ENCODE data around the gene PROX1. TPM values are rescaled to one million over a fixed set of nuclear protein-coding genes. Genes with fewer than 3 reads are reported as not detected.

The PROX1 gene
- total and polyA plus RNA-seq, 9 of the 15 experiments (the other 6 are each of a cell fraction or from before 2014, with no cell fraction given) = 0.14 to 0.22 TPM; not detected in 7

DNA sequence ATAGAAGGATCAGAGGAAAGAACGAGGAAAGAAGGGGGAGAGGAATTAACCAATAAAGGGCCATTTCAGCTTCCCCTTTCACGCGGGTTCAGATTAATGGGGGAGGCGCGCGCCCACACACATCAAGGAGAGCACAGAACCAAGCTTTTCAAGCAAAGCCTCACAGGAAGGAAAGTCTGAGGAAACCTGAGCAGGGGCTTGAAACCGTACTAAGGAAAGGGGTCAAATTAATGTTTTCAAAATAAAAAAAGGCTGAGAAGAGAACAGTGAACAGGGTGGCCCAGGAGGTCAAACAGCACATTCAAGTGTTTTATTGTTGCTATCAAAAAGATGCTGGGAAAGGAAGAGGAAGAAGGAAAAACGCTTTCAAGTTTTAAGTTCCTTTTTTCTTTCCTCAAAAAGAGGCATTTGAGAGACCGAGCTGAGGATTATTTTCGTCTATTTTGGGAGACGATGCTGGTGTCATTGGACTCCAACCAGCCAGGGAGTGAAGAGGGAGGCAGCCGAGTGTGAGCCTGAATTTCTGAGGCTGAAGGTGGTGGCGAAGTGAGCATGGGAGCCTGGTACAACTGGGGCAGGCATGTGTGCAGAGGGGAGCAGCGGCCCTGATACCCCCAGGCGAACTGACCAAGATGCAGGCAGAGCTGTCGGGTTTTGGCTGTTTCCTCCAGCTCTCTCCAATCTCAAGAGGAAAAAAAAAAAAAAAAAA, 88.4 kb downstream of the PROX1 start:
- Histone ChIP-seq H2AFZ (ENCODE audit: low read depth, low read length) (no peak overlapping the region), H3K9ac (ENCODE audit: insufficient read depth in 1 of 2, low read depth in 2 of 2, low read length in 2 of 2) (no peak overlapping the region), H3K4me3 (no peak overlapping the region), H3K79me2 (ENCODE audit: control insufficient read depth, insufficient read depth, low read length) (no peaks in the 10 kb centered on the region), H3K27me3 (ENCODE audit: control insufficient read depth in 2 of 2, insufficient read depth in 2 of 2, low read length in 2 of 2) (peaks cover 7 to 11% of the 10 kb centered on the region in 2 experiments), H3K9me1 (ENCODE audit: control insufficient read depth, insufficient read depth, low read length) (no peaks in the 10 kb centered on the region), H3K4me1 (replicated peaks in 1 of 2; ENCODE audit: control insufficient read depth in 2 of 2, insufficient read depth in 2 of 2, low read length in 2 of 2) (no peaks in the 10 kb centered on the region), H3K4me2 (ENCODE audit: insufficient read depth, low read length) (no peak overlapping the region), H3K9me3 (replicated peaks; ENCODE audit: control insufficient read depth, insufficient read depth, low read depth, low read length) (no peaks in the 10 kb centered on the region), H4K20me1 (replicated peaks; ENCODE audit: control insufficient read depth, insufficient read depth, low read length) (no peaks in the 10 kb centered on the region), H3K27ac (ENCODE audit: extremely low read depth, low read depth, low read length) (no peak overlapping the region), H3K36me3 (ENCODE audit: control insufficient read depth, insufficient read depth, low read length) (no peaks in the 10 kb centered on the region)
- DNase-seq (ENCODE audit: extremely low read depth in 1 of 4, low spot score in 3 of 4) (no peak), FAIRE-seq (no peak), ATAC-seq (no peak)
- BruUV-seq (replicated peaks) = no TSS peak
- intact Hi-C loops (cut with micrococcal nuclease) = no loop called here
- TF ChIP-seq ZNF699 (CRISPR knock-in tag; IDR thresholded peaks at IDR 0.05; ENCODE audit: insufficient replicate concordance) (no peak), ZKSCAN8 (CRISPR knock-in tag; IDR thresholded peaks at IDR 0.05) (no peak)
- POLR2A ChIA-PET = no interaction called here
- WGBS (ENCODE audit: insufficient coverage, low coverage, missing lambda C conversion rate) = 1% methylated on average over 16 of the region's 16 CpGs
- CTCF ChIA-PET (ENCODE audit: low intra/inter-chr PET ratio) = no interaction called here
- in situ Hi-C loops (cut with MboI) = no loop called here

DNA sequence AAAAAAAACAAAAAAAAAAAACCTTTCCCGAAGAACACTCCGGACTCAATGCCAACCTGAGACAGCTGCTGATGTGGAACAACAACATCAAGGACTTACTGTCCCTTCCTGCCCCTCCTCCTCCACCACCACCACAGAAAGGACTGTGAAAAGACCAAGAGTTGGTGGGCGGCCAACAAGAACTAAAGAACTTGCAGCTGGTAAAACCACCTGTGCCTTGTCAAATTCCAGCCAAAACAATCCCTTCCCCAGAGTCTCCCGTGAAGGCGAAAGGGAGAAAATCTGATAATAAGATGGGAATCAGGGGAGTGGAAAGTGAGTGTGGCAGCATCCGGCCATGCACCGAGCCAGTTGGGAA, 88.9 kb downstream of the PROX1 start:
- Histone ChIP-seq H3K36me3 (ENCODE audit: control insufficient read depth, insufficient read depth, low read length) (no peaks in the 10 kb centered on the region), H3K9me3 (replicated peaks; ENCODE audit: control insufficient read depth, insufficient read depth, low read depth, low read length) (no peaks in the 10 kb centered on the region), H2AFZ (ENCODE audit: low read depth, low read length) (no peak overlapping the region), H3K27ac (ENCODE audit: extremely low read depth, low read depth, low read length) (no peak overlapping the region), H3K4me3 (no peak overlapping the region), H3K4me2 (ENCODE audit: insufficient read depth, low read length) (no peak overlapping the region), H3K27me3 (ENCODE audit: control insufficient read depth in 2 of 2, insufficient read depth in 2 of 2, low read length in 2 of 2) (peaks cover 7 to 11% of the 10 kb centered on the region in 2 experiments), H3K79me2 (ENCODE audit: control insufficient read depth, insufficient read depth, low read length) (no peaks in the 10 kb centered on the region), H4K20me1 (replicated peaks; ENCODE audit: control insufficient read depth, insufficient read depth, low read length) (no peaks in the 10 kb centered on the region), H3K9ac (ENCODE audit: insufficient read depth in 1 of 2, low read depth in 2 of 2, low read length in 2 of 2) (no peak overlapping the region), H3K9me1 (ENCODE audit: control insufficient read depth, insufficient read depth, low read length) (no peaks in the 10 kb centered on the region), H3K4me1 (replicated peaks in 1 of 2; ENCODE audit: control insufficient read depth in 2 of 2, insufficient read depth in 2 of 2, low read length in 2 of 2) (no peaks in the 10 kb centered on the region)
- DNase-seq (ENCODE audit: extremely low read depth in 1 of 4, low spot score in 3 of 4) = no peak
- no peak for FAIRE-seq
- BruUV-seq (replicated peaks) = no TSS peak
- ChIA-PET CTCF (ENCODE audit: low intra/inter-chr PET ratio) (no interaction called here), POLR2A (no interaction called here)
- intact Hi-C loops (cut with micrococcal nuclease) (no loop called here), in situ Hi-C loops (cut with MboI) (no loop called here)
- under 1% methylated on average over 7 of the region's 7 CpGs for WGBS (ENCODE audit: insufficient coverage, low coverage, missing lambda C conversion rate)
- no peak for ATAC-seq
- TF ChIP-seq ARID2 (IDR thresholded peaks at IDR 0.05) (no peak), STAT5B (CRISPR knock-in tag; IDR thresholded peaks at IDR 0.05) (no peak), GTF2F1 (IDR thresholded peaks at IDR 0.05; ENCODE audit: low read depth, low read length) (no peak)

Measured in K562 (cell line).